ENCODE measurements around the gene FOXA2. TPM values are rescaled to one million over a fixed set of nuclear protein-coding genes. Genes with fewer than 3 reads are reported as not detected.

The FOXA2 gene
- total and polyA plus RNA-seq, 9 of the 15 experiments (the other 6 are each of a cell fraction or from before 2014, with no cell fraction given) = 0.10 to 1.0 (median 0.25) TPM

- TF ChIP-seq ARID4B (CRISPR knock-in tag; IDR thresholded peaks at IDR 0.05) = no peak
- TF ChIP-seq PBX2 (CRISPR knock-in tag; IDR thresholded peaks at IDR 0.05; ENCODE audit: low read depth) = no peak
- TF ChIP-seq PBX2 (tag; conservative IDR thresholded peaks at IDR 0.05; ENCODE audit: low read depth) = no peak
- TF ChIP-seq MITF (IDR thresholded peaks at IDR 0.05) = no peak
- no peak for TF ChIP-seq ETS2 (tag; IDR thresholded peaks at IDR 0.05; ENCODE audit: borderline replicate concordance, poor library complexity, severe bottlenecking)
- TF ChIP-seq GATA2 (CRISPR knock-in tag; IDR thresholded peaks at IDR 0.05) = no peak
- TF ChIP-seq RB1 (IDR thresholded peaks at IDR 0.05; ENCODE audit: low read depth) = no peak
- TF ChIP-seq ZBTB7A (IDR thresholded peaks at IDR 0.05; ENCODE audit: borderline replicate concordance, control insufficient read depth, low read depth, low read length) = no peak
- TF ChIP-seq PHB2 (IDR thresholded peaks at IDR 0.05; ENCODE audit: low read depth) = no peak
- no peak for TF ChIP-seq MECOM (CRISPR knock-in tag; IDR thresholded peaks at IDR 0.05)
- no peak for TF ChIP-seq ZC3H11A (IDR thresholded peaks at IDR 0.05; ENCODE audit: low read depth, low read length)
Measured at GRCh38 chr20:22561965-22562577, 22.3 kb downstream of the FOXA2 start (continued).

All from K562 (cell line).